Trophoblast cell (in vitro differentiated cells and primary cell): ENCODE data around the gene ZNF354C.

ENCODE experiments used
- DNase-seq, 2 donors: peaks; one replicate each; pipeline ENCODE4 v3.0.0-alpha.2; 2016
- H2AFZ ChIP-seq: 2 replicates; pipeline ENCODE4 v1.6.1; 2013; ENCODE audit warnings: low read length, moderate library complexity, mild to moderate bottlenecking; ENCODE audit not compliant: insufficient read depth, poor library complexity
- H2AK5ac ChIP-seq: 2 replicates; pipeline ENCODE4 v1.6.1; 2013; ENCODE audit warnings: mild to moderate bottlenecking, low read length
- H2BK120ac ChIP-seq: 2 replicates; pipeline ENCODE4 v1.6.1; 2013; ENCODE audit warnings: low read length, mild to moderate bottlenecking, moderate library complexity; ENCODE audit not compliant: insufficient read depth, poor library complexity
- H2BK12ac ChIP-seq: 2 replicates; pipeline ENCODE4 v1.6.1; 2013; ENCODE audit warnings: mild to moderate bottlenecking, low read length, moderate library complexity
- H2BK5ac ChIP-seq: 2 replicates; pipeline ENCODE4 v1.6.1; 2013; ENCODE audit warnings: low read length, low read depth, moderate library complexity, mild to moderate bottlenecking; ENCODE audit not compliant: poor library complexity
- H3K14ac ChIP-seq: 2 replicates; pipeline ENCODE4 v1.6.1; 2013; ENCODE audit warnings: mild to moderate bottlenecking, low read length
- H3K18ac ChIP-seq: 2 replicates; pipeline ENCODE4 v1.6.1; 2013; ENCODE audit warnings: mild to moderate bottlenecking, low read length
- H3K23ac ChIP-seq: 2 replicates; pipeline ENCODE4 v1.6.1; 2013; ENCODE audit warnings: low read length
- H3K27ac ChIP-seq: 2 replicates; pipeline ENCODE4 v1.5.1; 2013; ENCODE audit warnings: low read depth, mild to moderate bottlenecking, inconsistent platforms, low read length, moderate library complexity
- H3K27me3 ChIP-seq: 2 replicates; pipeline ENCODE4 v1.6.1; 2013; ENCODE audit warnings: inconsistent platforms, mild to moderate bottlenecking, low read length, moderate library complexity; ENCODE audit not compliant: insufficient read depth
- H3K36me3 ChIP-seq, 2 experiments: 1 replicate in 1 of 2; 2 replicates in 1 of 2; pipeline ENCODE4 v1.6.1; 2013; ENCODE audit warnings: low read length in 2 of 2, mild to moderate bottlenecking in 2 of 2, moderate library complexity in 1 of 2; ENCODE audit not compliant: insufficient read depth in 2 of 2, control insufficient read depth in 1 of 2
- H3K4ac ChIP-seq: 2 replicates; pipeline ENCODE4 v1.6.1; 2013; ENCODE audit warnings: low read depth, mild to moderate bottlenecking, low read length, moderate library complexity
- H3K4me1 ChIP-seq, 2 experiments: 1 replicate in 1 of 2; 2 replicates in 1 of 2; pipeline ENCODE4 v1.6.1; 2013; ENCODE audit warnings: low read length in 2 of 2, mild to moderate bottlenecking in 2 of 2, moderate library complexity in 1 of 2; ENCODE audit not compliant: insufficient read depth in 2 of 2, control insufficient read depth in 1 of 2
- H3K4me2 ChIP-seq: 2 replicates; pipeline ENCODE4 v1.6.1; 2013; ENCODE audit warnings: inconsistent platforms, mild to moderate bottlenecking, low read length, moderate library complexity
- H3K4me3 ChIP-seq: 2 replicates; pipeline ENCODE4 v1.5.1; 2013; ENCODE audit warnings: mild to moderate bottlenecking, low read depth, low read length, inconsistent platforms
- H3K79me1 ChIP-seq: one replicate; pipeline ENCODE4 v1.6.1; 2013; ENCODE audit warnings: low read length
- H3K79me2 ChIP-seq: 2 replicates; pipeline ENCODE4 v1.6.1; 2013; ENCODE audit warnings: low read length, mild to moderate bottlenecking; ENCODE audit not compliant: control insufficient read depth, insufficient read depth, poor library complexity
- H3K9ac ChIP-seq: 2 replicates; pipeline ENCODE4 v1.6.1; 2013; ENCODE audit warnings: mild to moderate bottlenecking, low read length
- H3K9me3 ChIP-seq: 2 replicates; pipeline ENCODE4 v1.6.1; 2013; ENCODE audit warnings: low read depth, mild to moderate bottlenecking, control low read depth, inconsistent platforms, low read length; ENCODE audit not compliant: insufficient read depth
- H4K12ac ChIP-seq: 2 replicates; pipeline ENCODE4 v1.6.1; 2013; ENCODE audit warnings: low read depth, mild to moderate bottlenecking, low read length, moderate library complexity
- H4K8ac ChIP-seq: 2 replicates; pipeline ENCODE4 v1.6.1; 2013; ENCODE audit warnings: low read depth, mild to moderate bottlenecking, low read length, moderate library complexity
- H4K91ac ChIP-seq: one replicate; pipeline ENCODE4 v1.6.1; 2013; ENCODE audit warnings: low read depth, mild to moderate bottlenecking, low read length, moderate library complexity
- WGBS: extraction: QIAGEN DNeasy Blood & Tissue Kit; methylation state at CpG from one replicate; pipeline ENCODE4 v1.1.7; 2013; ENCODE audit warnings: missing lambda C conversion rate; ENCODE audit not compliant: insufficient read length, insufficient coverage; ENCODE audit errors: extremely low coverage; 5-methylcytosine and 5-hydroxymethylcytosine counted together

ZNF354C gene

GRCh38 chr5:179127136-179128040, 67.2 kb downstream of the ZNF354C start:
- Histone ChIP-seq H3K79me2 (no peaks in the 10 kb centered on the region), H3K36me3 (peaks cover 60 to 67% of the 10 kb centered on the region in 2 experiments), H3K18ac (no peak overlapping the region)

GRCh38 chr5:179128041-179128365, 67.8 kb downstream of the ZNF354C start:
- Histone ChIP-seq H3K79me1 (no peaks in the 10 kb centered on the region), H3K18ac (no peak overlapping the region), H3K23ac (no peak overlapping the region), H4K12ac (no peak overlapping the region), H4K8ac (no peak overlapping the region), H3K4me1 (no peaks in the 10 kb centered on the region), H3K27ac (no peak overlapping the region), H3K4me2 (no peak overlapping the region), H2BK120ac (no peak overlapping the region), H2AK5ac (no peak overlapping the region), H3K9me3 (peaks cover 63% of the 10 kb centered on the region), H2BK12ac (no peak overlapping the region), H2BK5ac (no peak overlapping the region), H3K14ac (no peak overlapping the region), H4K91ac (no peak overlapping the region), H3K36me3 (peaks cover 62 to 68% of the 10 kb centered on the region in 2 experiments), H3K79me2 (no peaks in the 10 kb centered on the region), H2AFZ (no peak overlapping the region), H3K27me3 (no peaks in the 10 kb centered on the region), H3K4me3 (no peak overlapping the region), H3K4ac (no peak overlapping the region), H3K9ac (no peak overlapping the region)
- WGBS: no CpG with 5 or more reads among the region's 10 CpGs
- no peak for DNase-seq

More at GRCh38 chr5:179127136-179128040, 67.2 kb downstream of the ZNF354C start:
- no peak overlapping the region for H2AFZ ChIP-seq
- H3K4ac ChIP-seq: no peak overlapping the region
- no peak overlapping the region for H3K27ac ChIP-seq
- no peak overlapping the region for H3K4me2 ChIP-seq
- H2BK120ac ChIP-seq: no peak overlapping the region
- H3K27me3 ChIP-seq: no peaks in the 10 kb centered on the region
- no peak overlapping the region for H2BK5ac ChIP-seq
- no peaks in the 10 kb centered on the region for H3K79me1 ChIP-seq
- H2AK5ac ChIP-seq: no peak overlapping the region
- no peak overlapping the region for H4K12ac ChIP-seq
- H3K4me3 ChIP-seq: no peak overlapping the region
- no peak overlapping the region for H3K23ac ChIP-seq
- no peak for DNase-seq
- H3K14ac ChIP-seq: no peak overlapping the region
- H4K8ac ChIP-seq: no peak overlapping the region
- WGBS: no CpG with 5 or more reads among the region's 21 CpGs
- H3K9ac ChIP-seq: no peak overlapping the region
- H4K91ac ChIP-seq: no peak overlapping the region
- no peak overlapping the region for H2BK12ac ChIP-seq
- no peaks in the 10 kb centered on the region for H3K4me1 ChIP-seq
- H3K9me3 ChIP-seq: peaks cover 66% of the 10 kb centered on the region

- Histone ChIP-seq H3K36me3 (peaks cover 62 to 65% of the 10 kb centered on the region in 2 experiments), H3K4ac (no peak overlapping the region), H2BK5ac (no peak overlapping the region), H2AK5ac (no peak overlapping the region), H3K27me3 (no peaks in the 10 kb centered on the region), H3K27ac (no peak overlapping the region), H4K12ac (no peak overlapping the region), H3K14ac (no peak overlapping the region), H3K4me2 (no peak overlapping the region), H4K91ac (no peak overlapping the region), H3K23ac (no peak overlapping the region), H3K4me1 (no peaks in the 10 kb centered on the region), H4K8ac (no peak overlapping the region), H3K79me1 (no peaks in the 10 kb centered on the region), H3K9me3 (peaks cover 58% of the 10 kb centered on the region), H2AFZ (no peak overlapping the region), H2BK12ac (no peak overlapping the region), H3K9ac (no peak overlapping the region), H2BK120ac (no peak overlapping the region), H3K4me3 (no peak overlapping the region), H3K79me2 (no peaks in the 10 kb centered on the region), H3K18ac (no peak overlapping the region)
- DNase-seq: no peak
- WGBS: no CpG with 5 or more reads among the region's 14 CpGs
Observed at GRCh38 chr5:179128976-179129375, 68.8 kb downstream of the ZNF354C start.

- no peak overlapping the region for H3K4me2 ChIP-seq
- no peak overlapping the region for H3K9ac ChIP-seq
- H2BK120ac ChIP-seq: no peak overlapping the region
- H4K91ac ChIP-seq: no peak overlapping the region
- no peak overlapping the region for H3K14ac ChIP-seq
- no peak overlapping the region for H2BK12ac ChIP-seq
- no peak overlapping the region for H2AK5ac ChIP-seq
- DNase-seq: no peak
- no peak overlapping the region for H3K4me3 ChIP-seq
- peaks cover 62% of the 10 kb centered on the region in 2 experiments for H3K36me3 ChIP-seq
- H4K12ac ChIP-seq: no peak overlapping the region
- H3K27me3 ChIP-seq: no peaks in the 10 kb centered on the region
- no peak overlapping the region for H3K27ac ChIP-seq
- no peak overlapping the region for H3K4ac ChIP-seq
- peaks cover 54% of the 10 kb centered on the region for H3K9me3 ChIP-seq
- no peak overlapping the region for H4K8ac ChIP-seq
- H3K79me1 ChIP-seq: no peaks in the 10 kb centered on the region
- H2AFZ ChIP-seq: no peak overlapping the region
- no peak overlapping the region for H3K18ac ChIP-seq
- no peaks in the 10 kb centered on the region for H3K4me1 ChIP-seq
- H2BK5ac ChIP-seq: no peak overlapping the region
- no peak overlapping the region for H3K23ac ChIP-seq
- H3K79me2 ChIP-seq: no peaks in the 10 kb centered on the region
- WGBS: no CpG with 5 or more reads among the region's 18 CpGs
Observed at GRCh38 chr5:179129607-179130071, 69.5 kb downstream of the ZNF354C start.
